ENCODE data around the gene INPP5A. TPM values are rescaled to one million over a fixed set of nuclear protein-coding genes. Genes with fewer than 3 reads are reported as not detected.

INPP5A gene
- total and polyA plus RNA-seq, 9 of the 15 experiments (the other 6 are each of a cell fraction or from before 2014, with no cell fraction given) = 0.66 to 11.6 (median 7.7) TPM

- 0 out of 2 replicates have a peak, but pooled peaks have one; percentile 43 for TF ChIP-seq MTA1 (IDR thresholded peaks at IDR 0.05; ENCODE audit: borderline replicate concordance)
- TF ChIP-seq HMG20B (CRISPR knock-in tag; IDR thresholded peaks at IDR 0.05) = no peak
- no peak for TF ChIP-seq ZNF699 (CRISPR knock-in tag; IDR thresholded peaks at IDR 0.05; ENCODE audit: insufficient replicate concordance)
- no peak for TF ChIP-seq NELFE (IDR thresholded peaks at IDR 0.05; ENCODE audit: insufficient read depth, insufficient read length)
- TF ChIP-seq FOXJ2 (tag; IDR thresholded peaks at IDR 0.05) = peak; percentile 92
- no peak for TF ChIP-seq ETS1 (conservative IDR thresholded peaks at IDR 0.05; ENCODE audit: control insufficient read depth, low read depth, low read length)
- peak; percentile 10; the same call in 1 of the 2 replicates for TF ChIP-seq SOX6 (IDR thresholded peaks at IDR 0.05)
- no peak for TF ChIP-seq SP2 (IDR thresholded peaks at IDR 0.05; ENCODE audit: extremely low read depth, low read depth, low read length, poor library complexity, severe bottlenecking)
- TF ChIP-seq CBX3 (IDR thresholded peaks at IDR 0.05; ENCODE audit: borderline replicate concordance in 1 of 2, low read length in 2 of 2) = no peak
- TF ChIP-seq ETV1 (tag; conservative IDR thresholded peaks at IDR 0.05; ENCODE audit: low read depth) = no peak
- no peak for TF ChIP-seq CAMTA2 (CRISPR knock-in tag; conservative IDR thresholded peaks at IDR 0.05)
- TF ChIP-seq GABPB1 (CRISPR knock-in tag; IDR thresholded peaks at IDR 0.05) = no peak
- TF ChIP-seq CREBBP (IDR thresholded peaks at IDR 0.05; ENCODE audit: low read depth, low read length) = no peak
- TF ChIP-seq NONO (IDR thresholded peaks at IDR 0.05; ENCODE audit: low read depth in 2 of 2, low read length in 1 of 2) = no peak
- TF ChIP-seq ZNF133 (CRISPR knock-in tag; IDR thresholded peaks at IDR 0.05) = no peak
- TF ChIP-seq TCF7 (IDR thresholded peaks at IDR 0.05; ENCODE audit: borderline replicate concordance) = no peak
Observed at GRCh38 chr10:132627666-132628531, 90.3 kb downstream of the INPP5A start (continued).

Measured in K562 (cell line).